Umbilical cord (tissue), 2 donors: ENCODE measurements around the gene GRAP2. TPM values are rescaled to one million over a fixed set of nuclear protein-coding genes. Genes with fewer than 3 reads are reported as not detected.
A peak's percentile ranks its signal among the peaks of the same experiment; 100 is the strongest.
"Not testable (repeated sequence)": the region's sequence is repeated elsewhere in the genome, so short reads cannot be mapped to it uniquely, and the experiment has no call there.

Experiments used
- DNase-seq: peaks from one replicate; pipeline ENCODE4 v3.0.0-alpha.2; 2015; ENCODE audit warnings: low spot score
- total RNA-seq: library from RNA; depleted of rRNA; stranded (reverse); fragments of >200 nt; gene quantifications from one replicate; pipeline ENCODE4 v1.2.3, GENCODE V29; 2014; ENCODE audit warnings: low replicate concordance; ENCODE audit not compliant: insufficient read depth

The GRAP2 gene
- total RNA-seq, 1 donor from 2014 or later: 4.3 TPM

DNA sequence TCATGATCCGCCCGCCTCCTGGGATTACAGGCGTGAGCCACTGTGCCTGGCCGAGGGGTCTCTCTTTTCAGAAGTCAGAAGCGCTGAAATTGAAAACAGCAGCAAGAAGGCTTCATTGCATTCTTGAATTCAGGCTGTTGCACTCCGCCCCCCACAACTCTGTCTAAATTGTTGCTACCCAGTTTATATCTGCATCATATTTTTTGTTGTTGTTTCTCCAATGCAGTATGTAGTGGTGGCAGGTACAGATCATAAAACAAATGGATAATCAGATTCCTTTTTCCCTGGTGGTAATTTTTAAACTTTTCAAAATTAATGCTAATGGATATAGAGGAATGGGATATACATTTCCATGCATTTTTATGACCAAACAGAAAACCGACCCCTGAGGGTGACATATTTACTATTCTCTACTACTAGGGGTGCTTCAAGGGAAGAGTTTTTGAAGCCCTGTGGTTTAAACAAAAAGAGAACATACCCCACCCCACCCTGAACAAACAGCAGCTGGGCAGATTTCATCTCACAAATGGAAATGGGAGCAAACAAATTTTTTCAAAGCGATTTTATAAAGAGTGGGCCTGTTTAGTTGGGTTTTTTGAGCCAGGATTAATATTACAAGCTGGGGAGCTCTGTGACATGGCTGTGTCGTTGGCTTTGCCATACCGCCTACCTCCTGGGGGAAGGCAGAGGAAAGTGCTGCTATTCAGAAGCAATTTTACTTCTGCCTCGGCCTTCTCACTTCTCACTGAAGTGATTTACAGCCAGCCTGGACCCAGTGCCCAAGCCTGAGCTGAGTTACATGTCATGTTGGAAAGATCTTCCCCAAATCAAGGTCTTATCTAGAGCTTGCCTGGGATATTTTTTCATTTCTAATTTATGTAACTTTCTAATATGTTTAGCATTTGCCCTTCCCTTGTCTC is 43.3 kb downstream of the GRAP2 start:
- no peak for DNase-seq

DNA sequence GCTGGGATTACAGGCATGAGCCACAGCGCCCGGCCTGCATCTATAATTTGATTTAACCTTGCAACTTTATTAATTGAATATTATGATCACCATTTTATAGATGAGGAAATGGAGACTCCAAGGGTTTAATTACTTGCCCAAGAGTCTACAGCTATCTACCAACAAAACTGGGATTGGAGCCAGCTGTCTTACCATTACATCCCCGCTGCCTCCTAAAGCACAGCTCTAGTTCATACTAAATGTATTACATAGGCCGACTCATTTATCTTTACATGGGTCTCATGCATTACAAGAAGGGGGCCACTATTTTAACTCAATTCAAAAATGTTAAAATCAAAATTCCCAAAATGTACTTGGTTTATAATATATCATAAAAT is 45.2 kb downstream of the GRAP2 start:
- no peak for DNase-seq

DNA sequence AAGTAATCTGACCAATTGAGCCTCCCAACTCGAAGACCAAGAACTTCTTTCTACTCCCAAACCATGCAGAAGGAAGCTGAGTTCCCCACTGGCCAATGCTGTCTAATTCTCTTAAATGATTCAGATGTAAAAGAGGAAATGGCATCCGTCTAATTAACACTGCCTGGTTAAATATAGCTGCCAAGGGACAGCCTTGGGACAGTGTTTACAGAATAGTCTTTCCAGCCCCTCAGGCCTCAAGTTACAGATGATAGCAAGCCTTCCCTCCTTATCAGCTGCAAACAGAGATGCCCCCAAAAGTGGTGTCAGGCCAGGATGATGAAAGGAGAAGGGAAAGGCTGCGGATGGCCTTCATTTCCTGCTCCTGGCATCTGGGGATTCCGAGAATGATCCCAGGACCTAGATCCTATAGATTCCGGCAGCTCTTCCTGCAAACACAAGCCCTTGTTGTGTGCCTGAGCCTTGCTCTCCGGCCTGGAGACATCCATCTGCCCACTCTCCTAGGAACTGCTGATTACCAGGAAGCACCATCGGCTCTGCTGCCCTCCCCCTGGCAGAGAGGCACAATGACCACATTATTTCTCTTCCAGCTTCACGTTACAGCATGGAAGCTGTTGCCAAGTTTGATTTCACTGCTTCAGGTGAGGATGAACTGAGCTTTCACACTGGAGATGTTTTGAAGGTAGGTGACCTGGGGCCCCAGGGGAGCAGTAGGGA is 45.8 kb downstream of the GRAP2 start:
- DNase-seq: no peak

DNA sequence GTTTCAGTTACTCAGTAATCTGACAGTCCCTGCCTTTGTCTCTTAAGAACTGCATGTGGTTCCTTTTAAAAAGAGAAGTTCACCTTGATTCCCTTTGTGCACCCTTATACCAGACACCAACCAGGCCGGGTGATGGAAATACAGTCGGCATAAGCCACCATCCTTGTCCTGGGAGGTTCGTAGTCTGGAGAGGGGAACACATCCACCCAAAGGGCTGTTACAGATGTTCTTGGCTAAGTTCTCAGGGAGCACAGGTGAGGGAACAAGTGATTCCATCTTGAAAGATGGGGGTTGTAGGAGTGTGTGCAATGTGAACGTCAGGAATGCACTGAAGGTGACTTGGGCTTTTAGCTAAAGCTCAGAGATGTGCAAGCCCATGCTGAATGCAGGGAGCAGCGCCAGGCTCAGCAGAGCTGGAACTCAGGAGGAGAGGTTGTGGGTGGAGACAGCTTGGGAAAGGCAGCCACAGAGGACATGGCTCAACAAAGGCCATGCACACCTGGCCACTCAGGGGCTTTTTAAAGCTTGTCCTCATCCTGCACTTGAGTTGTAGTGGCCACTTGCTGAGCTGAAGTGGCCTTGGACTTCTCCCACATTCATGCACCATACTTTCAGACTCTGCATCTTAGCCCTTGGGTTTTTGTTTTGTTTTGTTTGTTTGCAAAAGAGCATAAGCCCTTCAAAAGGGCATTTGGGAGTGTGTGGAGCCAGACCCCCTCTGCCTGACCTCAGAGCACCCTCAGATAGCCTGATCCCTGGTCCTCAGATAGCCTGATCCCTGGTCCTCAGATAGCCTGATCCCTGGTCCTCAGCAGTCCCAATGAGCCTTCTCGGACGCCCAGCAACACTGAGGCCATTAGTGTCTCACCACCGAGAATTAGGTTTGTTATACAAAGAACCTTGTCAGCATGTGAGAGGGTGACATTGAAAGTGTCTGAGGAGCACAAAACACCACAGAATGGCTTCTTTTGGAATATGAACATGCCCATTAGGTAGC is 46.6 kb downstream of the GRAP2 start:
- DNase-seq: no peak

DNA sequence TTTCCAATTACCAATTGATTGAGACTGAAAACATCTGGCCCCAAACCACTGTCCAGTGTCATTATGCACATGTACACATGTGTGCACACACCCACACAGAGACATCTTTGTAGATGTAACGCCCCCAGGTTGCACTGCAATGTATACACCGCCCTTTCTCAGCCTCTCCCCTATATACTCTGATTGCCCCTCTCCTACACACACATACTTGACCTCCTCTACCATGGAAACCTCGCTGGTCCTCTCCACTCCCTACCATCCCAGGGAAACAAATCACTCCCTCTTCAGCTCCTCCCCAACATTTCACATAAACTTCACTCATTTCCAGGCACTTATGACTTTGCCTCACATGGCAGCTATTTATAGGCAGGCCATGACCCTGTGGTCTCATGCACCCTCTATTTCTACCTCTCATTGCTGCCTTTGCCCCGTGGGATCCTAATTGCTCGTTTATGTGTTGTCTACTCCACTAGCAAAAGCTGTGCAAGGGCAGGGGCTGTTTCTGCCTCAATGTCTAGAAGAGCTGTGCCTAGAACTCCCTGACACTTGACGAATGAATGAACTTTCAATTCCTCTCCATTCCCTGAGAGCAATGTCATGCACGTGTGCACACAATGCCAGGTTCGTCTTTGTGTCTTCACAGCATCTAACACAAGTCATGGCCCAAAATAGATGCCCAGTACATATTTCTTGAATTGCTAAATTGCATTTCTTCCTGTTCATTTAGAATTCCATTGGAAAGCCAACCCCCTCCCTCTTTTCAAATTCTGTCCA is 49.3 kb downstream of the GRAP2 start:
- no peak for DNase-seq

DNA sequence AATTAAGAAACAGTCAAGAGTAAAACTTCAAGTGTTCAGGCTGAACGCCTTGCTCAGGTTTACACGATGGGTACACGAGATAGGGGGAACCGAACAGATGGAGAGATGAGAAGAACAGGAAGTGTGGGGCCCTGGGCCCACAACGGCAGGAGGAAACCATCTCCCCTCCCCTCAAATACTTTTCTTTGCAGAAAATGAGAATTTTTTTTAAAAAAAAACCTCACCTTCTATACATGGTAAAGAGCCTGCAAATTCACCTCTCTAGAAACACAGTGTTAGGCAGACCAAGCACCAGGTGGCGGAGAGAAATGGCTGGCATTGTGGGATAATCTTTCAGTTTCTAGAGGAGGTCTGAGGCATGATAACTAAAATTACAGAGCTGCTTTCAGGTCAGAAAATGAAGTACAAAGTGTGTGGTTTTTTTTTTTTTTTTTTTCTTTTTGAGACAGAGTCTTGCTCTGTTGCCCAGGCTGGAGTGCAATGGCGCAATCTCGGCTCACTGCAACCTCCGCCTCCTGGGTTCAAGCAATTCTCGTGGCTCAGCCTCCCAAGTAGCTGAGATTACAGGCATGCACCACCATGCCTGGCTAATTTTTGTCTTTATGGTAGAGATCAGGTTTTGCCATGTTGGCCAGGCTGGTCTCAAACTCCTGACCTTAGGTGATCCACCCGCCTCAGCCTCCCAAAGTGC is 50.9 kb downstream of the GRAP2 start:
- DNase-seq: not testable (repeated sequence)

DNA sequence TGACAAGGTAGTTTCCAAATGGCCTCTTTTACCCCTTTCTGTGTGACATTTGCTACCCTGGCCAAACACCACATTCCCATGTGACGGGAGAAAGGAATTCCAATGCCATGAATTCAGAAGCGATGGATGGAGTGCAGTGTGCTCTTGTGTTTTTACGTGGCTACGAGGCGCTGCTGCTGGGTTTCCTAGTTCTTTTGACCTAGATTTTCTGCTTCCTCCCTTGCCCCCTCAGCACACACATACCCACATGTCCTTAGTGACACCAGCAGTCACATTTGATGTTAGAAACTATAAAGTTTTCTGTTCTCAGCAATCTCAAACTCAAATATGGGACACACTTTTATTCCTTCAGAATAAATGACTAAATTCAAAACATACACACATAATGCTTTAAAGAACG is 51.5 kb downstream of the GRAP2 start:
- DNase-seq: no peak

GRCh38 chr22:39953101-39953500 is 52.2 kb downstream of the GRAP2 start:
- peak; percentile 11 for DNase-seq

DNA sequence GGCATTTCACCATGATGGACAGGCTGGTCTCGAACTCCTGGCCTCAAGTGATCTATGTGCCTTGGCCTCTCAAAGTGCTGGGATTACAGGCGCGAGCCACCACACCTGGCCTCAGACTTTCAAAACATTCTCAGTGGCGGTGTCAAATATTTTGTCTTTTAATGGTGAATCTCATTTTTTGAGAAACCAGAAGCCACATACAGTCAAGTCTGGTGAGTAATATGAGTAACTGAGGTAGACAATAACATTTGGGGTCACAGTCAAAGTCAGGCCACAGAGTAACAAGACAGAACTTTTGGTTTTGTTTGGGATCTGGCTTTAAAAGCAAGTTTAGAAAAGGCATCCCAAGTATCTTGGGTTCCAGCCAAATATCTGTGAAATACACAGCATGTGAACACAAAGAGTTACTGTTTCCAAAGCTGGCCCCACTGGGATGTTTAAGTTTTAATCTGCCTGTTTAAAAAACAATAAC is 53.7 kb downstream of the GRAP2 start:
- peak; percentile 36 for DNase-seq

- no peak for DNase-seq
These were observed 54.8 kb downstream of the GRAP2 start for GRCh38 chr22:39955675-39956074.

DNA sequence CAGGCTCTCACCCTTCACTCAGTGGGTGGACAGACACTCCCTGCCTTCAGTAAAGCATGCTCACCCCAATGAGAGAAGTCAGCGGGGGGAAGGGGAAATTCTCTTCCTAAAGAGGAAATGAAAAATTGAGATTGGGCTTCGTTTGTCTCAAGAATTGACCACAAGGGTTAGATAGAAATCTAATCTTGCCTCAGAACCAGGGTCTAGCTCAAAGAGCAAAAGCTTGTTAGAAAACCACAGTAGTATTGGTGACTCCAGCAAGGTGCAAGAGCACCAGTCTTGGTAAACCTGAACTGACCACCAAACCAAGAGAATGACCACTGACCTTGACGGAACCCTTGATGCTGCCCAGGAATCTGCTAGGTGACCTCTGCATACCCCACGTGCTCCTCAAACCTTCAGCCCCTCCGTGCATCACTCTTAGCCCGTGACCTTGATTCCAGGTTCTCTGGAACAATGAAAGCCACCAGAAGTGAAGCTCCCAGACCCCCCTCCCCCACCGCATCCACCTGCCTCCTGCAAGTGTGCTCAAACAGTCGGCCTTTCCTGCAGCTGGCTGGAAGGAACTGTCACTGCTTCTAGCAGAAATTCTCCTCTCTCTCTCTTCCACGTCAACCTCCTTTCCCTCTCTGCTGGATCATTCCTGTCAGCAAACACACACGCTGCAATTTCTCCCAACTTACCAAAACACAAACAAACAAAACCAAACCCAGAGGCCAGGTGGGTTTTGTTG is 56.2 kb downstream of the GRAP2 start:
- no peak for DNase-seq

- no peak for DNase-seq
These were observed 57.3 kb downstream of the GRAP2 start for GRCh38 chr22:39958009-39958711.

DNA sequence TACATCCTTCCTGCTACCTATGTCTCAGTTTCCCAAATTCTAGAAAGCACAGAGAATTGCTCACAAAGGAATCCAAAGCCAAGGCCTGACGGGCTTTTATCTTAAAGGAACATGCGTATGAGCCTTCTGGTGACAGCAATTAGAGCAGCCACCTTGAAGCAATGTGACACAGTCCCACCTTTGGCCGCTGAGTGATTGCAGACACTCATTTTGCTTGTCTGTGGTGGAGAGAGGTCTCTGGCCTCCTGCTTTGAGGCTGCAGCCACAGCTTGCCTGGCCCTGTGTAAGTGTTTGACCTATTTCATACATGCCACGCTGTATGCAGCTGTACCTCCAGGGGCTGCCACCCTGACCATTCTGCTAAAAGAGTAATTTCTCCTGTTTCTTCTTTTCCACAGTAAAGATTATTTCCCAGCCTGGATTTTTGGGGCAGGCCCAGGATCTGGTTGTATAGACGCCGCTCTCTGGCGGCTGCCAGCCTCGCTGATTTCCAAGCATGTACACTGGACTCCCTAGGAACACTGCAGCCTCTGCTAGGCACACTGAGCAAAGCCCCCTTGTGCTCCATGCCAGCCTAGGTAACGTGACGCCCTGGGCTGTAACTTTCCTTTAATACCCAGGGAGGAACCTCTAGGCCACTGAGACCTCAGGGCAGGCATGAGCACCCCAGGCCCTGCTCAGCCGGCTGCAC is 58.2 kb downstream of the GRAP2 start:
- no peak for DNase-seq

DNA sequence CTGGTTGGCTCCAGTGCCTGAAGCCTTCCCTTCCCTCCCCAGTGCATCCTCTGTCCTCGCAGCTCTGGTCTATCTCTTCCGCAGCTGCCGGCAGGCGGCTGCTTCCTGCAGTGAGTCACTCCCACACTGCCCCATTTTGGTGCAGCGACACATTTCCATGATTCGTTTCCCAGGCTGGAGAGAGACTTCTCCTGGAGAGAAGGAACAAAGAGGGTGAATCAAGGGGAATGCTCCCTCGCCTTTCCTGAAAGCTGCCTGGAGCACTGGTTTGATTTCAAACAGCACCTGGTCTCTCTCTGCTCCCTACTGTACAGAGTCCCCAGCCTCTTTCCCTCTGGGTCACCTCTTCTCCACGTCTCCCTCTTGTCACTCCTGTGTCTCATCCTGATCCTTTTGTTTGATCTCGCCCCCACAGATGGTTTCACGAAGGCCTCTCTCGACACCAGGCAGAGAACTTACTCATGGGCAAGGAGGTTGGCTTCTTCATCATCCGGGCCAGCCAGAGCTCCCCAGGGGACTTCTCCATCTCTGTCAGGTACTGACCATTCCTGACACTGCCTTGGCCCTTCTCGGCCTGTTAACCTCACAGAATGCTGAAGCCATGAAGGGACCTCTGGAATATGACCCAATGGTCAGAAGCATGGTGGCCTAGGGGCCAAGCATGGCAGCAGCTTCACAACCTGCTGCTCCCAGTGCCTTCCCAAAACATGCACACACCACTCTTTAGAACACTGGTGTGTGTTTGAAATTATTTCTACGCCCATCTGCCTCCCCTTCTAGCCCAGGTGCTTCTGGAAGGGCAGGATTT is 59.0 kb downstream of the GRAP2 start, which contains the start of gene TMA7B:
Gene TMA7B (plus strand): TSS at position 758 of the 808 bp plus-strand sequence. CDS start 3,978 bp downstream, outside the sequence.
- peak; percentile 51 for DNase-seq

DNA sequence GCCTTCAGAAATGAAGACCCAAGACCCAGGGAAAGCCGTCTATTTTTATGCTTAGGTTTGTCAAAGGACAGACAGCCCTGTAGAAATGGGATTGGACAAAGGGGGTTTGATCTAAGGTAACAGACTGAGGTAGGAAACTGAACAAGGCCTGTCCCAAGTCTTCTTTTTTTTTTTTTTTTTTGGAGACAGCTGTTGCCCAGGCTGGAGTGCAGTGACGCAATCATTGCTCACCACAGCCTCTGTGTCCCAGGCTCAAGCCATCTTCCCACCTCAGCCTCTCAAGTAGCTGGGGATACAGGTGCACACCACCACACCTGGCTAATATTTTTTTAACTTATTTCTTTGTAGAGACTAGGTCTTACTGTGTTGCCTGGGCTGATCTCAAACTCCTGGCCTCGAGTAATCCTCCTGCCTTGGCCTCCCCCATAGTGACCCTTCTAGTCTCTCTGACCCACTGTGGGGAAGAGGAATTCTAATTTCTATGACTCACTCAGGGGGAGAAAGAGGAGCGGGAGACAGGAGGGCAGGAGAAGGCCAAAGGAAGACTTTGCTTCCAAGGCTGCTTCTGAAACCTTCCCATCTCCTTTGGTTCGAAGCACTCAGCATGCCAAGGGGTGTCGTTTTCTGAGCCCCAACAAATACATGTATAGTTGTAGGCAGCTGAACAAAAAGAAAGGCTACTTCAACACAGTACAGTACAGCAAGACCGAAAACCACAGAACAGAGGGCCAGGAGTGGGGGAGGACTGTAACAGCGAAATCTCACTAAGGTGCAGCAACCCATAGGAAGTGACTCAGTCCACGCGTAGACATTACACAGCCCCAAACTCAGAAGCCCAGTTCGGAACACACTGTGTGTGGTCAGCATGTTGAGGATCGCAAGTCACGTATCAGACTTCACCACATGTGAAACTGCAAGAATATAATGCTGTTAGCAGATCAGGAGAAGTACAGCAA is 60.2 kb downstream of the GRAP2 start:
- no peak for DNase-seq

- DNase-seq: no peak
These were observed 61.2 kb downstream of the GRAP2 start for GRCh38 chr22:39962071-39962470.
